IPS-15b (cell line): ENCODE measurements around the gene RRBP1.
A peak's percentile ranks its signal among the peaks of the same experiment; 100 is the strongest.

Experiments
- H3K27me3 ChIP-seq: one replicate; pipeline ENCODE4 v1.6.1; 2013; ENCODE audit warnings: low read length; ENCODE audit not compliant: control insufficient read depth, insufficient read depth
- H3K36me3 ChIP-seq: one replicate; pipeline ENCODE4 v1.6.1; 2013; ENCODE audit warnings: low read length; ENCODE audit not compliant: control insufficient read depth, insufficient read depth
- H3K4me1 ChIP-seq: one replicate; pipeline ENCODE4 v1.6.1; 2013; ENCODE audit warnings: mild to moderate bottlenecking, low read length; ENCODE audit not compliant: control insufficient read depth, insufficient read depth
- H3K4me3 ChIP-seq: one replicate; pipeline ENCODE4 v1.5.1; 2013; ENCODE audit warnings: low read depth, low read length
- H3K9ac ChIP-seq: one replicate; pipeline ENCODE4 v1.6.1; 2013; ENCODE audit warnings: low read depth, mild to moderate bottlenecking, low read length
- H3K9me3 ChIP-seq: one replicate; pipeline ENCODE4 v1.6.1; 2013; ENCODE audit warnings: mild to moderate bottlenecking, low read length; ENCODE audit not compliant: control insufficient read depth, insufficient read depth

RRBP1 gene

GRCh38 chr20:17682103-17682888, at the start of gene RRBP1:
RRBP1 (minus strand) TSS chr20:17682242; CDS start chr20:17660507, 21,735 bp downstream.
- Histone ChIP-seq H3K36me3 (peaks cover 11% of the 10 kb centered on the region), H3K27me3 (no peaks in the 10 kb centered on the region), H3K4me3 (peak within 1 kb of the TSS; percentile 72), H3K4me1 (peaks cover 16% of the 10 kb centered on the region), H3K9me3 (no peaks in the 10 kb centered on the region), H3K9ac (peak within 1 kb of the TSS; percentile 65)

- Histone ChIP-seq H3K9me3 (no peaks in the 10 kb centered on the region), H3K4me1 (no peaks in the 10 kb centered on the region), H3K27me3 (no peaks in the 10 kb centered on the region)
These were observed 49.2 kb upstream of the RRBP1 start for GRCh38 chr20:17731233-17731632.

GRCh38 chr20:17730071-17730470, 48.0 kb upstream of the RRBP1 start:
- H3K9me3 ChIP-seq: no peaks in the 10 kb centered on the region
- H3K4me3 ChIP-seq: no peak overlapping the region
- H3K27me3 ChIP-seq: no peaks in the 10 kb centered on the region
- H3K4me1 ChIP-seq: no peaks in the 10 kb centered on the region
- H3K36me3 ChIP-seq: no peaks in the 10 kb centered on the region
- no peak overlapping the region for H3K9ac ChIP-seq

More at GRCh38 chr20:17731233-17731632, 49.2 kb upstream of the RRBP1 start:
- H3K9ac ChIP-seq: no peak overlapping the region
- H3K36me3 ChIP-seq: no peaks in the 10 kb centered on the region
- H3K4me3 ChIP-seq: no peak overlapping the region

GRCh38 chr20:17728074-17728473, 46.0 kb upstream of the RRBP1 start:
- Histone ChIP-seq H3K4me3 (no peak overlapping the region), H3K9me3 (no peaks in the 10 kb centered on the region), H3K9ac (no peak overlapping the region), H3K4me1 (no peaks in the 10 kb centered on the region), H3K36me3 (no peaks in the 10 kb centered on the region), H3K27me3 (no peaks in the 10 kb centered on the region)

GRCh38 chr20:17727351-17727750, 45.3 kb upstream of the RRBP1 start:
- no peak overlapping the region for H3K4me3 ChIP-seq
- no peaks in the 10 kb centered on the region for H3K4me1 ChIP-seq
- H3K27me3 ChIP-seq: no peaks in the 10 kb centered on the region
- no peaks in the 10 kb centered on the region for H3K9me3 ChIP-seq
- H3K36me3 ChIP-seq: no peaks in the 10 kb centered on the region
- no peak overlapping the region for H3K9ac ChIP-seq

- no peak overlapping the region for H3K9ac ChIP-seq
- H3K4me1 ChIP-seq: no peaks in the 10 kb centered on the region
- no peaks in the 10 kb centered on the region for H3K9me3 ChIP-seq
- no peak overlapping the region for H3K4me3 ChIP-seq
- H3K27me3 ChIP-seq: no peaks in the 10 kb centered on the region
- no peaks in the 10 kb centered on the region for H3K36me3 ChIP-seq
These were observed 44.9 kb upstream of the RRBP1 start for GRCh38 chr20:17726902-17727301.

GRCh38 chr20:17725094-17725835, 43.2 kb upstream of the RRBP1 start:
- no peak overlapping the region for H3K9ac ChIP-seq
- H3K36me3 ChIP-seq: no peaks in the 10 kb centered on the region
- H3K27me3 ChIP-seq: no peaks in the 10 kb centered on the region
- no peaks in the 10 kb centered on the region for H3K9me3 ChIP-seq
- H3K4me1 ChIP-seq: no peaks in the 10 kb centered on the region
- H3K4me3 ChIP-seq: no peak overlapping the region

DNA sequence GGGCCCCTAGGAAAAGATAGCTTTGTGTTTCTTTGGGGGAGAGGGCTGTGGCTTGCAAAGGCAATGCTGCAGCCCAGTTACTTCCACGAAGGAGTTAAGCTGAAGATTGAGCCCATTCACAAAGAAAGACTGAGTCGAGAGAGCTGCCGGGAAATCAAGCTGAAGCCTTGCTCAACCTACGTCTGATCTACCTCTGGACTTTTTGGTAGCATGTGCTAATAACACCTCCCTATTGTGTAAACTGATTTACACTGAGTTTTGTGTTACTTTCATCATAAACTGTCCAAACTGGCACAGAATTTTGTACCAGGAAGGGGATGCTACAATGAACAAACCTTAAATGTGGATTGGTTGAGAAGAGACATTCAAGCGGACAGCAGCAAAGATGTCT, 41.3 kb upstream of the RRBP1 start:
- H3K27me3 ChIP-seq: no peaks in the 10 kb centered on the region
- no peaks in the 10 kb centered on the region for H3K36me3 ChIP-seq
- H3K9me3 ChIP-seq: no peaks in the 10 kb centered on the region
- no peaks in the 10 kb centered on the region for H3K4me1 ChIP-seq
- H3K4me3 ChIP-seq: no peak overlapping the region
- no peak overlapping the region for H3K9ac ChIP-seq

GRCh38 chr20:17722493-17723300, 40.7 kb upstream of the RRBP1 start:
- Histone ChIP-seq H3K27me3 (no peaks in the 10 kb centered on the region), H3K9ac (no peak overlapping the region), H3K4me1 (no peaks in the 10 kb centered on the region), H3K36me3 (no peaks in the 10 kb centered on the region), H3K4me3 (no peak overlapping the region), H3K9me3 (no peaks in the 10 kb centered on the region)

DNA sequence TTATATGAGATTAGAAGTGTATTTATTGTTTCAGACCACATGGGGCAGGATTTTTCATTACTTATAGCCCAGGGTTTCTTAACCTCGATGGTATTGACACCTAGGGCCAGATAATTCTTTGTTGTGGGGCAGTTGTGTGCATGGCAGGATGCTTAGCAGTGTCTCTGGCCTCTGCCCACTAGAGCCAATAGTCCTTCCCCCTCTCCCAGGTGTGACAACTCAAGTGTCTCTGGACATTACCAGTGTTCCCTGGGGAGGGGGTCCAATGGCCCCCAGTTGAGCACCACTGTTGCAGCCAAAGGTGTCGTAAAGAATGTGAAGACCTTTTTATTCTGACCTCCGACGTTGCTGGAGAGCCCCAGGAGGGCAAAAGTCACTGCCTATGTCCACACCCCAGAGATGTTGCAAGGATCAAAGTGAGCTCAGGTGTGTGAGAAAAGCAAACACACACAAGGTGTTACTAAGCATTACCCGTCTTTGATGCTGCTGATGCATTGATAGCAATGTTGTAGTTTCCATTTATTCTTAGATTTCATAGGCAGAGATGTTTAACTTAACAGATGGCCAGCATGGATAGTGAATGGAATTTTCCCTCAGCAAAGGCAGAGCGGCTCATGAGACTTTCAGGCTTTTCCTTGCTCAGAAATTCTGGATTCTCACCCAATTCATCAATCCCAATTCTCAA, 39.9 kb upstream of the RRBP1 start:
- Histone ChIP-seq H3K36me3 (no peaks in the 10 kb centered on the region), H3K4me1 (no peaks in the 10 kb centered on the region), H3K4me3 (no peak overlapping the region), H3K9ac (no peak overlapping the region), H3K27me3 (no peaks in the 10 kb centered on the region), H3K9me3 (no peaks in the 10 kb centered on the region)

GRCh38 chr20:17720755-17721154, 38.7 kb upstream of the RRBP1 start:
- no peak overlapping the region for H3K9ac ChIP-seq
- H3K4me3 ChIP-seq: no peak overlapping the region
- no peaks in the 10 kb centered on the region for H3K36me3 ChIP-seq
- no peaks in the 10 kb centered on the region for H3K4me1 ChIP-seq
- H3K9me3 ChIP-seq: no peaks in the 10 kb centered on the region
- H3K27me3 ChIP-seq: no peaks in the 10 kb centered on the region
